Keratinocyte (primary cell): Measurements from ENCODE around the gene HTRA3.

Experiments used
- CTCF ChIP-seq, 3 experiments: IDR thresholded peaks in 1 of 3; conservative IDR thresholded peaks in 1 of 3; optimal IDR thresholded peaks in 1 of 3; 2 replicates in 2 of 3; 3 replicates in 1 of 3; pipeline versions ENCODE3 to v1.5.1; 2011; ENCODE audit warnings: low read length in 3 of 3, mild to moderate bottlenecking in 3 of 3, moderate library complexity in 2 of 3, control low read depth in 1 of 3, inconsistent platforms in 1 of 3; ENCODE audit not compliant: insufficient read depth in 2 of 3; ENCODE audit errors: extremely low read depth in 1 of 3
- EZH2 ChIP-seq: IDR thresholded peaks from one replicate; pipeline ENCODE4 v1.6.1; 2012; ENCODE audit warnings: inconsistent platforms, mild to moderate bottlenecking, low read length, moderate library complexity

GRCh38 chr4:8276358-8277240, 7.0 kb downstream of the HTRA3 start:
- TF ChIP-seq CTCF (optimal IDR thresholded peaks at IDR 0.05 in 1 of 3, IDR thresholded peaks at IDR 0.05 in 1 of 3, conservative IDR thresholded peaks at IDR 0.05 in 1 of 3; ENCODE audit: extremely low read depth in 1 of 3, insufficient read depth in 2 of 3, low read length in 3 of 3) (no peak), EZH2 (no peak)
